ENCODE results near the gene CNGA3. TPM values are rescaled to one million over a fixed set of nuclear protein-coding genes. Genes with fewer than 3 reads are reported as not detected.

Gene CNGA3
- total RNA-seq, 1 donor from 2014 or later = not detected

DNA sequence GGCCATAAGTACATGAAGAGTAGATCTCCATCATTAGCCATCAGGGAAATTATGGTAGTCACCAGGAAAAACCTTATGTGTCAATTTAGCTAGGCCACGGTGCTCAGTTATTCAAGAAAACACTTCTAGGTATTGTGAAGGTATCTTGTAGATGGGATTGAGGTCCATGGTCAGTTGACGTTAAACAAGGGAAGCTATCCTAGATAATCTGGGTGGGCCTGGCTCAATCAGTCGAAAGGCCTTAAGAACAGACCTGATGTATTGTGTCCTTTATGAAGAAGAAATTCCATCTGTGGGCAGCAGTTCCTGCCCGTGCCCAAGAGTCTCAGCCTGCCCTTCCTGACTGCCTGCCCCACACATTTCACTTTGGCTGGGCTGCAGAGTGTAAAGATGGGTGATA lies 16.7 kb upstream of the CNGA3 start:
- no peak overlapping the region for H3K4me3 ChIP-seq (ENCODE audit: low read depth, low read length)
- DNase-seq (ENCODE audit: low read depth) = no peak
- TF ChIP-seq, protein P1, sequence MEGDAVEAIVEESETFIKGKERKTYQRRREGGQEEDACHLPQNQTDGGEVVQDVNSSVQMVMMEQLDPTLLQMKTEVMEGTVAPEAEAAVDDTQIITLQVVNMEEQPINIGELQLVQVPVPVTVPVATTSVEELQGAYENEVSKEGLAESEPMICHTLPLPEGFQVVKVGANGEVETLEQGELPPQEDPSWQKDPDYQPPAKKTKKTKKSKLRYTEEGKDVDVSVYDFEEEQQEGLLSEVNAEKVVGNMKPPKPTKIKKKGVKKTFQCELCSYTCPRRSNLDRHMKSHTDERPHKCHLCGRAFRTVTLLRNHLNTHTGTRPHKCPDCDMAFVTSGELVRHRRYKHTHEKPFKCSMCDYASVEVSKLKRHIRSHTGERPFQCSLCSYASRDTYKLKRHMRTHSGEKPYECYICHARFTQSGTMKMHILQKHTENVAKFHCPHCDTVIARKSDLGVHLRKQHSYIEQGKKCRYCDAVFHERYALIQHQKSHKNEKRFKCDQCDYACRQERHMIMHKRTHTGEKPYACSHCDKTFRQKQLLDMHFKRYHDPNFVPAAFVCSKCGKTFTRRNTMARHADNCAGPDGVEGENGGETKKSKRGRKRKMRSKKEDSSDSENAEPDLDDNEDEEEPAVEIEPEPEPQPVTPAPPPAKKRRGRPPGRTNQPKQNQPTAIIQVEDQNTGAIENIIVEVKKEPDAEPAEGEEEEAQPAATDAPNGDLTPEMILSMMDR (conservative IDR thresholded peaks at IDR 0.05; ENCODE audit: low read depth, low read length) = no peak

DNA sequence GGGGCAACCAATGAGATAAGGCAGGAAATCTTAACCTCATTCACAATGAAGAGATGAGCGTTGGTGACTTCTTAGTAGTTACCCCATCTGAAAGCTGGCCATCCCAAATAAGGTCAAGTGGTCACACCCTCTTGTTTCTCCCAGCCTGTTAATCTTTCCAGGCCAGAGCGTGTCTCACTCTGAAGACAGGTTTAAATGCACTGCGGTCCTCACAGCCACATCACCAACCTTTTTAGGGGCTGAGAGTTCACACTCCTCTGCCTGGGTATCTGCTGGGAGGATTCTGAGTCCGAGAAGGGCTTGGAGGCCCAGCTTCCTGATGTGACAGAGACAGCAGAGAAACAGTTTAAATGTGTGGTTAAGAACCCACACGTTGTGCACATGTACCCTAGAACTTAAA lies 13.3 kb upstream of the CNGA3 start:
- TF ChIP-seq, protein P1 (conservative IDR thresholded peaks at IDR 0.05; ENCODE audit: low read depth, low read length) = no peak
- no peak for DNase-seq (ENCODE audit: low read depth)
- no peak overlapping the region for H3K4me3 ChIP-seq (ENCODE audit: low read depth, low read length)

DNA sequence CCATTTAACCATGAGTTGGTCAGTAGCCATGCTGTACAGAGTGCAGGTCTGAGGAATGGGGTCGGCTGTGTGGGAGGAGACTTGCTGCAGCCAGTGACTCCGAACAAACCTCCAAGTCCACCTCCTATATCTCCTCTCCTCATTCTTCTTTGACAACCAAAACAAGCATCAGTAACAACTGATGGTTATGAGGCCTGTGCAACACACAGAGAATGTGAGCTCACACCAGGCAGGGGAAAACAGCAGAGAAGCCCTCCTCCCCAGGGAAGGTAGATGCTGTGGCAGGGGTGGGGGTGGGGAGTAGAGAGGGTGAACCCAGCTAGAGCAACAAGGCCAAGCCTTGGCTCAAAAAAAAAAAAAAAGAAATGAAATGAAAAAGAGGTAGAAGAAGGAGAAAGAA lies 12.3 kb upstream of the CNGA3 start:
- DNase-seq (ENCODE audit: low read depth) = no peak
- no peak overlapping the region for H3K4me3 ChIP-seq (ENCODE audit: low read depth, low read length)
- TF ChIP-seq, protein P1 (conservative IDR thresholded peaks at IDR 0.05; ENCODE audit: low read depth, low read length) = no peak

DNA sequence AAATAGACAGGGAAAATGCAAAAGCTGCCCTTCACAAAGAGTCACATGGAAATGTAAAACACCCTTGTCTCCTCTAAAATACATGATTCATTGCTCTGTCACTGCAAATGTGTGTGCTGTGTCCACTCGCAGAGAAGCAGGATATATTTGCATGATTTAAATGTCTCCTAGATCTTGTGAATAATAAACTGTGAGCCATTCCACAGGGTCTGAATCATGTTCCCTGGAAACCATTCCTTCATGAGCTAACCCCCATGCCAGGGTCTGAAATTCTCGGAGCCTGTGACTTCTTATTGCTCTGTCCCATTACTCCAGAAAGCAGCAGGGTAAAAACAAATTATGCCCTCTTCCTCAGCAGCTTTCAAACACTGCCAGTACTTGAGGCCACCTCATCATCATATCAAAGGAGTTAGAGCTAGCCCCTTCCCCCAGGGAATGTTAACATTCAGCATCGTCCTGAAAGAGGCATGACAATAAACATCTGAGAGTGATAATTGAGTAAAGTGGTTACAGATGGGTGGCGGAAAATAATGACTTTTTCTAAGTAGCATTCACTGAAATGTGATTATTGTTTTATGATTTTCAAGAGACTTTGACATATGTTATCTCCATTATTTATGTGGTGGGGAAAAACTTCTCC lies 11.7 kb upstream of the CNGA3 start:
- peak; percentile 89 for DNase-seq (ENCODE audit: low read depth)
- no peak overlapping the region for H3K4me3 ChIP-seq (ENCODE audit: low read depth, low read length)
- TF ChIP-seq, protein P1 (conservative IDR thresholded peaks at IDR 0.05; ENCODE audit: low read depth, low read length) = no peak

DNA sequence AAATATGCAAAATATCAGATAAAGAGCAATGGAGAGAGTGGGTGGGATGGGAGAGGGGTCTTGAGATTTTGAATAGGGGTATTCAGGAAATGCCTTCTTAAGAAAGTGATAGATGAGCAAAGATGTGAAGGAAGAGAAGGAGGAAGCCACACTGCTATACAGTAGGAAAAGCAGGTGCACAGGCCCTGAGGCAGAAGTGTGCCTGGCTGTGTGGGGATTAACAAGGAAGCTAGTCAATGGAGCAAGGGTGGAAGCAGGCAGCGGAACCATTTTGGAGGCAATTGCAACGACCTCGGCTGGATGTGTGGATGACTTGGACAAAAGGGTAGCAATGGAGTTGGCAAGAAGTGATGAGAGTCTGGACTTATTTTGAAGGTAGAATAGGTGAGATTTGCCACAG lies 11.0 kb upstream of the CNGA3 start:
- no peak for DNase-seq (ENCODE audit: low read depth)
- TF ChIP-seq, protein P1 (conservative IDR thresholded peaks at IDR 0.05; ENCODE audit: low read depth, low read length) = no peak

DNA sequence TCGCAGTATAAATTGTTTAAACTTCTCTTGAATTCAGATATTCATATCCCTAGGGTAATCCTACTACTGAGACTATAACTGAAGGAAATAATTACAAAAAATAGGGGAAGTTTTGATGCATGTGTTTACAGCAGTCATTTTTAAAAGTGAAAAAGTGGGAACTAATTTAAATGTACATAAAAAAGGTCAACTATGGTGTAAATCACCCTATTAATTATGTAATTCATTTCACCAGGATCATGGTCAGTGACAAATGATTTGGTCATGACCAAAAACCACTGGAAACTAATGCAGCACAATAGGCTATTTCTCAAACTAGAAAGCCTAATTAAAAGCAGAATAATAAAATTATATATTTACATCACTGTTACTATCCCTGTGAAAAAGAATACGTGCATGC lies 5.0 kb upstream of the CNGA3 start:
- no peak overlapping the region for H3K4me3 ChIP-seq (ENCODE audit: low read depth, low read length)
- DNase-seq (ENCODE audit: low read depth) = no peak
- TF ChIP-seq, protein P1 (conservative IDR thresholded peaks at IDR 0.05; ENCODE audit: low read depth, low read length) = no peak

More for the DNA sequence above, 11.0 kb upstream of the CNGA3 start:
- H3K4me3 ChIP-seq (ENCODE audit: low read depth, low read length) = no peak overlapping the region

DNA sequence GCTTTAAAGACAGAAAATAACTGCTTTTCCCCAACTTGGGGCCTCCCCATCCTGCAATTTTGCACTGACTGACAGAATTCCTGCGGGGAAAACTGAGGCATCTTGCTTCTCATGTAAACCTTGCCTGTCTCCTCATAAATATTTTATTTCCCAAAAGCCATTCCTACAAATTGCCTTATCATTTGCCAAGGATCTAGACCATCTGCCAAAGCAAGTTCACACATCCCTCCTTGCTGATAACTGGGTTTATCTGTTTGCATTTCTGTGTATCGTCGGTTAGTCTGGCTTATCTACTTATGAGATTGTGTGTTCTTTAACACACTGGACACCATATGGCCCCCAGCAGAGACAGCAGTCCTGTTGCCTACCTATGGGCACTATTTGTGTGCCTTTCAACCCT lies 3.0 kb upstream of the CNGA3 start:
- no peak overlapping the region for H3K4me3 ChIP-seq (ENCODE audit: low read depth, low read length)
- TF ChIP-seq, protein P1 (conservative IDR thresholded peaks at IDR 0.05; ENCODE audit: low read depth, low read length) = no peak
- no peak for DNase-seq (ENCODE audit: low read depth)
